ENCODE measurements around the gene POLR3K. TPM values are rescaled to one million over a fixed set of nuclear protein-coding genes. Genes with fewer than 3 reads are reported as not detected.
A peak's percentile ranks its signal among the peaks of the same experiment; 100 is the strongest.
"Not testable (repeated sequence)": the region's sequence is repeated elsewhere in the genome, so short reads cannot be mapped to it uniquely, and the experiment has no call there.

Gene POLR3K
- total RNA-seq, 2 donors from 2014 or later: 26.4 to 61.9 TPM

DNA sequence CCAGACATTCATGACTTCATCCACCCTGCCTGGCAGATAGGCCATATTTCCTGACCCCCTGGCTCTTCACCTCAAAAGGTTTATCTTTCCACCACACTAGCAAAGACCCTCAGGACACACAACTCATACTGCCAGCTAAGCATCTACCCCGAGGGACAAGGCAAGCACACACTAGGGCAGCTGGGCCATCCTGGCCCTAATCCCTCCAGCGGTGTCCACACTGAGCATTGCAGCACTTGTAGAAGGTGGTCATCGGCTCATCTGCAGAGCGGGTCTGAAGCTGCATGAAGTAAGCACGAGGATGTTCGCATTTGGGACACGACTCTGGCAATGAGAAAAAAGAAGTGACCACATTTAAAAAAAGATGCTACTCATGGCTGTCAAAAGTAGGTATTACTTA lies 6.2 kb downstream of the POLR3K start:
- peaks cover 98% of the 10 kb centered on the region for H3K36me3 Mint-ChIP-seq (ENCODE audit: low read depth)
- no peaks in the 10 kb centered on the region for H3K9me3 Mint-ChIP-seq
- no peak overlapping the region for H3K4me3 Mint-ChIP-seq
- H3K4me1 Mint-ChIP-seq: peaks cover 5% of the 10 kb centered on the region
- no peak overlapping the region for H3K27ac Mint-ChIP-seq
- ATAC-seq (replicated peaks): no peak
- H3K27me3 Mint-ChIP-seq: no peaks in the 10 kb centered on the region

DNA sequence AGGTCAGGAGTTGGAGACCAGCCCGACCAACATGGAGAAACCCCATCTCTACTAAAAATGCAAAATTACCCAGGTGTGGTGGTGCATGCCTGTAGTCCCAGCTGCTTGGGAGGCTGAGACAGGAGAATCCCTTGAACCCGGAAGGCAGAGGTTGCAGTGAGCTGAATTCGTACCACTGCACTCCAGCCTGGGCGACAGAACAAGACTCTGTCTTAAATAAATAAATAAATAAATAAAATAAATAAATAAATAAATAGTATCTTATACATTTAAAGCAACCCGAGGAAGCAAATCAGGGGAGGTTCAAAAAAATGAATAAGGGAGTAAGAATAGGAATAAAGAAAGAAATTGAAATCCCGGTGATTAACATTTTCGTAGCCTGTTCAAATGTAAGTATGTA lies 6.9 kb downstream of the POLR3K start:
- H3K27ac Mint-ChIP-seq; H3K4me3 Mint-ChIP-seq; H3K27me3 Mint-ChIP-seq; ATAC-seq (replicated peaks); H3K9me3 Mint-ChIP-seq: not testable (repeated sequence)
- peaks cover 100% of the 10 kb centered on the region for H3K36me3 Mint-ChIP-seq (ENCODE audit: low read depth)
- peaks cover 11% of the 10 kb centered on the region for H3K4me1 Mint-ChIP-seq

DNA sequence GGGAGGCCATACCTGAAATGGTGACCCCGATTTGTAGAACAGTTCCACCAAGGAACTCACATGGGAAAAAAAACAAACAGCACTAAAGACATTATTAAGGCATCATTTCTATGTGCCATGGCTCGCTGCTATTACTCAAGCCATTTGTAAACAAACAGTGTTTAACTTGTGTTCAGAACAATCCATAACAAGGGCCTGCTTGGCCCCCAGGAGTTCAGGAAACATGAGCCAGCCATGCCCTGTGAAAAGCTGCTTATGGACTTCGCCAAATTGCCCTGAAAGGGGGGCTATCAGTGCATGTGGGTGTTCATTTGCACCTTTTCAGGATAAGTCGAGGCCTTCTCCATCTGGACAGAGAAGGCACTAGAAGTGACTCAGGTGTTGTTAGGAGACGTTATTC lies 8.0 kb downstream of the POLR3K start:
- Mint-ChIP-seq H3K27me3 (no peaks in the 10 kb centered on the region), H3K4me3 (no peak overlapping the region), H3K9me3 (no peaks in the 10 kb centered on the region), H3K36me3 (ENCODE audit: low read depth) (peaks cover 94% of the 10 kb centered on the region), H3K4me1 (peaks cover 11% of the 10 kb centered on the region), H3K27ac (no peak overlapping the region)
- no peak for ATAC-seq (replicated peaks)

DNA sequence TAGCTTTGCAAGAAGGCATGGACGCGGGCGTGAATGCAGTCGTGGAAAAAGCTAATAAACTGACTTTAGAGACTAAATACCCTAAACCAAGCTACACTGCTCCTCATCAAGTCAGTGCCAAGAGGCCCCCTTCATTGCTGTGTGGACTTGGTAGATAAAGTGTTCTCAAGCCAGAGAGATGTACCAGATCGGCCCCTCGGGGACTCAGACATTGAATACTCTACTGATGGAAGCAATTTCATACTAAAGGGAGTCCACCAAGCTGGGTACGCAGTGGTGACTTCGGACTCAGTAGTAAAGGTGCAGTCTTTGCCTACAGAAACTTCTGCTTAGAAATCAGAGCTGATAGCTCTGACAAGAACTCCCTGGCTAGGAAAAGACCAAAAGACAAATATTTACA lies 8.8 kb downstream of the POLR3K start:
- H3K4me1 Mint-ChIP-seq: peaks cover 6% of the 10 kb centered on the region
- H3K27ac Mint-ChIP-seq: no peak overlapping the region
- H3K27me3 Mint-ChIP-seq: no peaks in the 10 kb centered on the region
- peaks cover 86% of the 10 kb centered on the region for H3K36me3 Mint-ChIP-seq (ENCODE audit: low read depth)
- no peak for ATAC-seq (replicated peaks)
- no peak overlapping the region for H3K4me3 Mint-ChIP-seq
- H3K9me3 Mint-ChIP-seq: no peaks in the 10 kb centered on the region

DNA sequence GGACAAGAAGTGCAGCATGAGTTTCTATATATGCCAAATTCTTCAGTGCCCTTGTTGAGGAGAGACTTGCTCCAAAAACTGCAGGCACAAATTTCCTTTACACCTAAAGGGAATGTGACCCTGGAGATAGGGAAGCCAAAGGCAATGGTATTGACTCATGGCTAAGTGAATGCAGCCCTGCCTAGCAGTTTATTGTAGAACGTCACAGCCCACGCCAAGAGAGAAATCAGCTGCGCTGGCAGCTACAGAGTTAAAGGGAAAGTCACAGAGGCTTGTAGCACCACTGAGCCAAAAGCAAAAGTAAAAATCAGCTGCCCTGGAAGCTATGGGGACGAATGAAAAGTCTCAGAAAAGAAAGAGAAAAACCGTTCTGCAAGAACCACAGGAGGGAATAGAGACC lies 10.1 kb downstream of the POLR3K start:
- H3K27ac Mint-ChIP-seq: no peak overlapping the region
- no peak overlapping the region for H3K4me3 Mint-ChIP-seq
- ATAC-seq (replicated peaks): no peak
- H3K9me3 Mint-ChIP-seq: no peaks in the 10 kb centered on the region
- H3K4me1 Mint-ChIP-seq: peaks cover 10% of the 10 kb centered on the region
- no peaks in the 10 kb centered on the region for H3K27me3 Mint-ChIP-seq
- H3K36me3 Mint-ChIP-seq (ENCODE audit: low read depth): peaks cover 78% of the 10 kb centered on the region

DNA sequence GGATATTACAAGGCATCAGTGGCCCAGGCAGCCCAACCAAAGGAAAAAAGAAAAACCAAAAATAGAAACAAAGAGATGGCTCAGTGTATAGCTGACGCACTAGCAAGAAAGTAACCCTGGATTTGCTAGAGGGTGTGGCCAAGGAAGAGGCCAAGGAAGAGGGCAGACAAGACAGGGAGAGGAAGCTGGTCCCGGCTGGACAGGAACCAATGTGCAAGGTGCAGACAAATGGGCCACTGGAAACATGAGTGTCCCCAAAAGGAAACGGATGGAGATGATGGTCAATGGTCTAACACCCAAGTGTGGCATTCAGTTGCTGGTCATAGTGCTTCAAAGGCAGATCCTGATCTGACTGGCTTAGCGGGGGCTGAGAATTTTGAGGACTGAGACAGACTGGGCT lies 10.7 kb downstream of the POLR3K start:
- Mint-ChIP-seq H3K4me3 (no peak overlapping the region), H3K9me3 (no peaks in the 10 kb centered on the region), H3K27me3 (no peaks in the 10 kb centered on the region), H3K4me1 (peaks cover 10% of the 10 kb centered on the region), H3K27ac (no peak overlapping the region), H3K36me3 (ENCODE audit: low read depth) (peaks cover 72% of the 10 kb centered on the region)
- no peak for ATAC-seq (replicated peaks)

DNA sequence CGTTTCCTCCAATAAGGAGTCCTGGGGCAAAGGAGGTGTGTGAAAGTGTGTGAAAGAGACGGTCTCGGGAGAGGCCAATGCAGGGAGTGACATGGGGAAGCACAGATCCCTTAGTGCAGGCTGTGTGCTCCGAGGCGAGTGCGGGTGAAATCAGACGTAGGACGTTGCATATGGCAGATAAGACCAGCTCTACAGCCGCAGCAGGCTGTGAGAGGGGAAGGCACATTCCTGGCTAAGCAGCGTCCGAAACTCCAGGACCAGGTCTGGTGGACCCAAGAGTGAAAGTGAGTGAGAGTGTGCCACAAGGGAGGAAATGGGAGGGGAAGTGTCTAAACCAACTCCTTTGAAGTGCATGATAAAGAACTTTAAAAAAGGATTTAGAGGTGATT lies 11.3 kb downstream of the POLR3K start:
- H3K4me3 Mint-ChIP-seq: no peak overlapping the region
- no peak overlapping the region for H3K27ac Mint-ChIP-seq
- H3K4me1 Mint-ChIP-seq: peaks cover 10% of the 10 kb centered on the region
- ATAC-seq (replicated peaks): no peak
- peaks cover 66% of the 10 kb centered on the region for H3K36me3 Mint-ChIP-seq (ENCODE audit: low read depth)
- no peaks in the 10 kb centered on the region for H3K27me3 Mint-ChIP-seq
- no peaks in the 10 kb centered on the region for H3K9me3 Mint-ChIP-seq

DNA sequence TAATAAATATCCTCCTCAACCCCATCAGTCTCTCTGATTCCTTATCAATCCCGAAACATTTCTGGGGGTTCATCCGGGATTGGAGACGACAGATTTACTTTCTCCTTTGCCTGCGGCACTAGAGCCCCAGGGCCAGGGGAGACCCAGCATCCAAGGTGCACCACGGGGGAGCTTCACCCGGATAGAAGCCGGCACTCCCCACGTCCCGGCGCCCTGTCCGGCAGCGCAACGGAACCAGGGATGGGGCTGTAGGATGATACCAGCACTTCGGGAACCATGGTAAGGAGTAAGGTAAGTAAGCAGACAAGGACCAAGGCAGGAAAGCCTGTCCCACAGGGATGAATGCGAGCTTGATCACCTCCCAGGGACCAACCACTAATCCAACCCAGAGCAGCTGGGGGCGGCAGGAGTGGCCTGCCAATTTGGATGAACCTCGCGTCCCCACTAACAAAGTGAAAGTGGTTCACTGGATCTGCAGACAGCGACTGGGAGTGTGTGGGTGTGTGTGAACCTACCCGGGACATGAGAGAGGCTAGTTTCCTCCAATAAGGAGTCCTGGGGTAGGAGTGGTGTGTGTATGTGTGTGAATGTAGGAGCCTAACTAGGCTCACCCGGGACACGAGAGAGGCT lies 11.9 kb downstream of the POLR3K start:
- H3K4me3 Mint-ChIP-seq: no peak overlapping the region
- H3K27ac Mint-ChIP-seq: no peak overlapping the region
- no peaks in the 10 kb centered on the region for H3K9me3 Mint-ChIP-seq
- peaks cover 61% of the 10 kb centered on the region for H3K36me3 Mint-ChIP-seq (ENCODE audit: low read depth)
- peaks cover 10% of the 10 kb centered on the region for H3K4me1 Mint-ChIP-seq
- no peak for ATAC-seq (replicated peaks)
- no peaks in the 10 kb centered on the region for H3K27me3 Mint-ChIP-seq

DNA sequence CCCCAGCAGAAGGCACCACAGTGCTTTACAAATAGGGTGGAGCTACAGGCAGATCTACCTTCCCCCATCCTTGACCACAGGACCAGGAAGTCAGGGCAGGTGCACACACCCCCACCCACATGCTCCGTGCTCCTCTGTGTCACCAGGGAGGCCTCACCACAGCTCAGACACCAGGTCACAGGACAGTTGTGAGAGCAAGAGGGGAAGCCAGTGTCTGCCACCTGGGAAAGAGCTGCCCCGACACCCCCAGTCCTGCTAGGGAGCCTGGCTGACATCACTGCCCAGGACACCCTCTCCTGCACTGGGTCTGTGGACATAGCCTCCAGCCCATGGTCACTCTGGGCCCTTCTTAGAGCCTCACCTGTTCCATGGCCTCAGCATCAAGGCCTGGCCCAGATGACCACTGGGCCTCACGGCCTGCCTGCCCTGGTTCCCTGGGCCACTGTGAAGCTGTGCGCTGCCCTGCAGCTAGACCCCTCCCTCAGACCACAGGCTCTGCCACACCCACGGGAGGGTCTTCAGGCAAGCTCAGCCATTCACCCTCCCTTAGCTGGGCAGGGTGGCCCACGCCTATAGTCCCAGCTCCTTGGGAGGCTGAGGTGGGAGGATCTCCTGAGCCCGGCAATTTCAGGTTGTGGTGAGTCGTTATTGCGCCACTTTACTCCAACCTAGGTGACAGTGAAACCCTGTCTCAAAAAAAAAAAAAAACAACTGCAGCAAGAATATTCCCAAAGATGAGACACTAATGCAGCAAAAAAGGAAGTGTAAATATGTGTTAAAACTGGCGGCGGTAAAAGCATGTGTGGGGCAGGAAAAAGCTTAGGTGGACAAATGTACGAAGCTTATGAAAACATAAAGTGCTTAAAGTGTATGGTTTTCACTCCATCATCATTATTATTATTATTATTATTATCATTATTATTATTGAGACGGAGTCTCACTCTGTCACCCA lies 14.2 kb downstream of the POLR3K start:
- ATAC-seq (replicated peaks): peak; percentile 93
- no peak overlapping the region for H3K4me3 Mint-ChIP-seq
- H3K27ac Mint-ChIP-seq: peak overlapping the region; percentile 70
- H3K4me1 Mint-ChIP-seq: peaks cover 17% of the 10 kb centered on the region
- no peaks in the 10 kb centered on the region for H3K27me3 Mint-ChIP-seq
- H3K36me3 Mint-ChIP-seq (ENCODE audit: low read depth): peaks cover 37% of the 10 kb centered on the region
- no peaks in the 10 kb centered on the region for H3K9me3 Mint-ChIP-seq

DNA sequence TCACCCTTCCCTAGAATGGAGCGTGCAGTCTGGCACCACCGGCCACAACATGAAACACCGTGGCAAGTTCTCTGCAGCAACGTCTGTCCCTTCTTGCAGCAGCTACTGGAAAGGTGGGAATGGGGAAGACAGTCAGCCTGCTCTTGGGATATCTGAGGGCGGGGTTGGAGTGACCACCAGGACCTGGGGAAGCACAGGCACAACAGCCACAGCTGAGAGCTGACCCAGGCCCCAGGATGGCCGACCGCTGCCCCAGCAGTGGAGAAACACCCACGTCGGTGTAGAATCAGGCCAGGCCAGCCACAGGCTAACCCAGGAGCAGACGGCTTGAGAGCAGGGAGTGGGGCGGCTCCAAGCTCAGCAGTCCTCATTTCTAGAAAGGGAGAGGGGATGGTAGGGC lies 15.2 kb downstream of the POLR3K start:
- not testable (repeated sequence) for H3K9me3 Mint-ChIP-seq; H3K27me3 Mint-ChIP-seq; H3K4me3 Mint-ChIP-seq; H3K27ac Mint-ChIP-seq; ATAC-seq (replicated peaks)
- Mint-ChIP-seq H3K4me1 (peaks cover 19% of the 10 kb centered on the region), H3K36me3 (ENCODE audit: low read depth) (peaks cover 27% of the 10 kb centered on the region)

DNA sequence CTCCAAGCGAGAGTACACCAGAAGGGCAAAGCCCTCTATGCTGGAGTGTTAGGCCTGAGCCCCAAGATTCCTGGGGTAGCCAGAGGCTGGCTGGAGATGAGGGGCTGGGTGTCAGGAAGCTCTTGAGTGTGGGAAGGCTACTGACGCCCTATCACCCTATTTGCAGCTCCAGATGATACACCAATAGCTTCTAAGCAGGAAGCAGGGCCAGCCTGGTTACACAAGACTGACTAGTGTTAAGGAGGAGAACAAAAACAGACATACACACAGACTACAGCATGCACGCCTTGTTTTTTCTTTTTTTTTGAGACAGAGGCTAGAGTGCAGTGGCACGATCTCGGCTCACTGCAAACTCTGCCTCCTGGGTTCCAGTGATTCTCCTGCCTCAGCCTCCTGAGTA lies 15.9 kb downstream of the POLR3K start:
- no peaks in the 10 kb centered on the region for H3K27me3 Mint-ChIP-seq
- peaks cover 20% of the 10 kb centered on the region for H3K36me3 Mint-ChIP-seq (ENCODE audit: low read depth)
- no peak for ATAC-seq (replicated peaks)
- H3K4me1 Mint-ChIP-seq: peaks cover 19% of the 10 kb centered on the region
- H3K9me3 Mint-ChIP-seq: no peaks in the 10 kb centered on the region
- no peak overlapping the region for H3K4me3 Mint-ChIP-seq
- no peak overlapping the region for H3K27ac Mint-ChIP-seq

DNA sequence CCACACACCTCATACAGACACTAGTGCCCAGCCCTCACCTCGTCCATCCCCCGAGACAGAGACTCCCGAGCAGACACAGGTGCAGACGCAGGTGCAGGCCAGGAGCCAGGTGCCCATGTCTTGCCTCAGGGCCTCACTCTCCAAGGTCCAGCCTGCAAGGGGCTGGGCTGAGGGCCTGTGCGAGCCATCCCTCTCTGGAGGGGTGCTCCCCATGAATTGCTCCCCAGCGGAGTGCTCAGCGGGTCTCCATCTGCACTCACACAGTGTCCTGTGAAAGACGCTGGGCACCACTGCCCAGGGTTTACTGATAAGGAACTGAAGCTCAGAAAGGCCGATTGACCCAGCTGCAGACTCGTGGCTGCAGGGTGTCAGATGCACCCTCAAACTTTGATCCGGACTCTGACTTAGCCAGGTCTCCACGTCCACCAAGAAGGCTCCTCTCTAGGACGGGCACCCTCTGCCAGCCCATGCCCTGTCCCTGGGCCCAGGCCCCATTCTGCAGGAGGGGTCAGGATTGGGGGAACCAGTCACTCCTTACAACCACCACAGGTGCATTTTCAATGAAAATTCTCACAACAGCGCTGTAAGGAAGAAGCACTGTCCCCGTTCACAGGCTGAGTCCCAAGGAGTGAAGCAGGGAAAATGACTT lies 16.9 kb downstream of the POLR3K start:
- Mint-ChIP-seq H3K27me3 (no peaks in the 10 kb centered on the region), H3K4me3 (no peak overlapping the region), H3K27ac (no peak overlapping the region), H3K9me3 (no peaks in the 10 kb centered on the region), H3K36me3 (ENCODE audit: low read depth) (peaks cover 10% of the 10 kb centered on the region), H3K4me1 (peaks cover 12% of the 10 kb centered on the region)
- no peak for ATAC-seq (replicated peaks)

DNA sequence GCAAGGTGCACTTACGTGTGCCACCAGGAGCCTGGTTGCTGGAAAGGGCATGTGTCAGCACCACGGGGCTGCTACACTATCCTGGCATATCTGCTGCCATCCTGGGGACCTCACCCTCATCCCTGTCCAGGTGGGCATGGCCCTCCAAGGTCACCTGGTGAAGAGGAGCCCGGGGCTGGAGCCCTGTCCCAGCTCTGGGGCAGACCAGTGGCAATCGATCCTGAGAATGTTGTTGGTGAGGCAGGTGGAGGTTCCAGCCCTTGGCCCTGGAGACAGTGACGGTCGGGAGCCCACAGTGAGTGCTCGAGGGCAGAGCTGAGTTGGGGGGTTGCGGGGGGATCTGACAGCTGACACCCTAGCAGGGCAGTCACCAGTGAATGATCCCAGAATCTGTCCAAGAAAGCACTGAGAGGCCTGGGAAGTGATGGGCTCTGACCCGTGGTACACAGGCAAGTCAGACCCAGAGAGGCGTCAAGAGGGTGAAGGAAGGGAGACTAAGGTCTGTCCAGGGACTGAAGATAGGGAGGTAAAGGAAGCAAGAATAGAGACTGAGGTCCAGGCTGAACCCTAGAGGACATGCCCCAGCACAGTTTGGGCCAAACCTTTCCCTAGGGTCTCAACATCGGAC lies 17.6 kb downstream of the POLR3K start:
- Mint-ChIP-seq H3K36me3 (ENCODE audit: low read depth) (peaks cover 6% of the 10 kb centered on the region), H3K9me3 (no peaks in the 10 kb centered on the region), H3K27ac (no peak overlapping the region), H3K4me1 (peaks cover 12% of the 10 kb centered on the region), H3K27me3 (no peaks in the 10 kb centered on the region), H3K4me3 (no peak overlapping the region)
- no peak for ATAC-seq (replicated peaks)

DNA sequence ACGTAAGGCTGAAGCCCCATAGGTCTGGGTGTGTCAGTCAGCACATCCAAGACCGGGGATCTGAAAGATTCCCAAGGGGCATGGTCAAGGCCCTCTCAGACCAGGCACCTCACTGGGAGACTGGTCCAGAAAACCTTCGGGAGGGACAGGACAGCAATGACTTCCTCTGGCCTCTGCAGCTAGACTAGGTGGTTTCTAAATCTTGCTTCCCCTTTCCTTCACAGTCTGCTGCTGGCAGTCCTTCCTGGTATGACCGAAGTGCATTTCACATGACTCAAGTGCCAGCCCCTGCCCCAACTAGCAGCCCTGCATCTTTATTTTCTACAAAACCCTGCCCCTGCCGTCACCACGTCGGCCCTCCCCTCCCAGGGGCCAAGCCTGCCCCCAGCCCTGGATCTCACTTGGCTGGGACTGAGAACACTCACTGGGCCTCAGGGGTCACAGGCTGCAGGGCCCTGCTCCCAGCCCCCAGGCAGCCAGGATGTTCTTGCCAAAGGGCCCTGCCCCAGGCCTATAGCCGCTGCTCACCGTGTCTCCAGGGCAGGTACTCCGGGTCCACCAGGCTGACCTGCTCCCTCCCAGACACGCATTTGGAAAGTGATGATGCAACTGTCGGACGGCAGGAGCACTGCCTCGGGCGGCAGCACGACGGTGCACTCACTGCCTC lies 18.3 kb downstream of the POLR3K start:
- peak overlapping the region; percentile 55 for H3K27ac Mint-ChIP-seq
- H3K4me1 Mint-ChIP-seq: peaks cover 12% of the 10 kb centered on the region
- no peaks in the 10 kb centered on the region for H3K9me3 Mint-ChIP-seq
- no peak overlapping the region for H3K4me3 Mint-ChIP-seq
- peaks cover 6% of the 10 kb centered on the region for H3K36me3 Mint-ChIP-seq (ENCODE audit: low read depth)
- no peaks in the 10 kb centered on the region for H3K27me3 Mint-ChIP-seq
- ATAC-seq (replicated peaks): no peak
